HCT116 (cell line): ENCODE results near the gene RXRA. TPM values are rescaled to one million over a fixed set of nuclear protein-coding genes. Genes with fewer than 3 reads are reported as not detected.

ENCODE experiments used
- ATAC-seq: fragments of 200-7000 bp; cut with Tn5 transposase; 2 replicates; pipeline ENCODE4 v1.9.1; 2020; ENCODE audit warnings: mild to moderate bottlenecking, moderate library complexity
- BruUV-seq: library from RNA; stranded (reverse); fragments of 400-500 nt; replicated peaks from 2 replicates; lab custom pipeline; 2021; lab: Mats Ljungman, UMichigan
- CTCF ChIA-PET: fragments of 300-600 bp; sonication (Branson Sonifier 250); formaldehyde crosslinking; loops from one replicate; lab custom pipeline; 2021; ENCODE audit warnings: antibody characterized with exemption; lab: Charles Lee
- POLR2A ChIA-PET: fragments of 300-600, 350-600 bp; sonication (Branson Sonifier 250); formaldehyde crosslinking; loops from one replicate; lab custom pipeline; 2021; ENCODE audit warnings: antibody characterized with exemption; lab: Charles Lee
- RAD21 ChIA-PET, 2 experiments: fragments of 300-600 bp; sonication (Branson Sonifier 250); formaldehyde crosslinking; loops; one replicate each; lab custom pipeline; 2023; ENCODE audit warnings: low total read pairs in 2 of 2; ENCODE audit not compliant: uncharacterized antibody in 2 of 2, unreplicated experiment in 2 of 2, low non-redundant PET in 1 of 2; lab: Charles Lee
- DNase-seq: peaks from one replicate; pipeline ENCODE4 v3.0.0-alpha.2; 2010; ENCODE audit warnings: low read depth, low spot score
- H2AFZ ChIP-seq: fragments of 200-600 bp; shearing (Covaris generic), sonication (generic); 2 replicates; pipeline ENCODE4 v1.6.1; 2017; ENCODE audit warnings: low read depth, mixed run types, mixed read lengths, antibody characterized with exemption, low read length; ENCODE audit not compliant: poor library complexity, severe bottlenecking
- H3K27ac ChIP-seq: 2 replicates; pipeline ENCODE4 v1.5.1; 2012; ENCODE audit warnings: low read depth, low read length
- H3K27me3 ChIP-seq: fragments of 200-600 bp; sonication (generic); 2 replicates; pipeline ENCODE4 v1.6.1; 2016; ENCODE audit warnings: mixed run types, low read length, mixed read lengths; ENCODE audit not compliant: insufficient read depth
- H3K36me3 ChIP-seq, 2 experiments: fragments of 200-500 bp in 1 of 2; fragments of 200-600 bp in 1 of 2; sonication (Bioruptor generic) in 1 of 2; sonication (generic) in 1 of 2; 2 replicates each; pipeline versions ENCODE4 v1.5.1 to v1.6.1; 2014 to 2016; ENCODE audit warnings: low read length in 2 of 2, inconsistent platforms in 1 of 2, mixed read lengths in 1 of 2, mixed run types in 1 of 2; ENCODE audit not compliant: insufficient read depth in 2 of 2, control insufficient read depth in 1 of 2
- H3K4me1 ChIP-seq, 2 experiments: fragments of 200-600 bp in 1 of 2; sonication (generic) in 1 of 2; 2 replicates each; pipeline versions ENCODE4 v1.5.1 to v1.6.1; 2012 to 2017; ENCODE audit warnings: low read length in 2 of 2, inconsistent platforms in 1 of 2, mild to moderate bottlenecking in 1 of 2, mixed read lengths in 1 of 2, mixed run types in 1 of 2, moderate library complexity in 1 of 2; ENCODE audit not compliant: insufficient read depth in 2 of 2, control insufficient read depth in 1 of 2
- H3K4me2 ChIP-seq: fragments of 200-600 bp; sonication (generic); 2 replicates; pipeline ENCODE4 v1.6.1; 2017; ENCODE audit warnings: mixed run types, low read length, mixed read lengths
- H3K4me3 ChIP-seq, 2 experiments: fragments of 200-600 bp in 1 of 2; sonication (generic) in 1 of 2; replicated peaks in 1 of 2; 2 replicates each; pipeline ENCODE4 v1.5.1; 2011 to 2016; ENCODE audit warnings: low read length in 2 of 2, control low read depth in 1 of 2, low read depth in 1 of 2, mild to moderate bottlenecking in 1 of 2, mixed read lengths in 1 of 2, mixed run types in 1 of 2
- H3K79me2 ChIP-seq: fragments of 200-600 bp; sonication (generic); 2 replicates; pipeline ENCODE4 v1.6.1; 2017; ENCODE audit warnings: mild to moderate bottlenecking, mixed run types, low read length, moderate library complexity, mixed read lengths; ENCODE audit not compliant: insufficient read depth
- H3K9ac ChIP-seq: fragments of 200-600 bp; sonication (generic); 2 replicates; pipeline ENCODE4 v1.6.1; 2016; ENCODE audit warnings: low read length, mixed read lengths
- H3K9me2 ChIP-seq: fragments of 200-600 bp; sonication (generic), shearing (Covaris generic); 2 replicates; pipeline ENCODE4 v1.6.1; 2017; ENCODE audit warnings: mixed run types, mild to moderate bottlenecking, moderate library complexity; ENCODE audit not compliant: insufficient read depth
- H3K9me3 ChIP-seq, 2 experiments: fragments of 200-500 bp in 1 of 2; fragments of 200-600 bp in 1 of 2; sonication (Bioruptor generic) in 1 of 2; sonication (generic) in 1 of 2; 2 replicates each; pipeline ENCODE4 v1.6.1; 2014 to 2017; ENCODE audit warnings: low read length in 2 of 2, mixed read lengths in 2 of 2, inconsistent platforms in 1 of 2, low read depth in 1 of 2, mild to moderate bottlenecking in 1 of 2, mixed run types in 1 of 2, moderate library complexity in 1 of 2; ENCODE audit not compliant: control insufficient read depth in 1 of 2, insufficient read depth in 1 of 2
- H4K20me1 ChIP-seq: fragments of 200-600 bp; sonication (generic), shearing (Covaris generic); 2 replicates; pipeline ENCODE4 v1.6.1; 2017; ENCODE audit warnings: mixed run types, mild to moderate bottlenecking, moderate library complexity; ENCODE audit not compliant: insufficient read depth
- ATF3 ChIP-seq: IDR thresholded peaks from 2 replicates; pipeline ENCODE4 v1.6.1; 2012
- CEBPB ChIP-seq: IDR thresholded peaks from 2 replicates; pipeline ENCODE4 v1.6.1; 2012; ENCODE audit warnings: low read depth
- CTCF ChIP-seq, 3 experiments: fragments of 200-600 bp in 1 of 3; sonication (generic) in 1 of 3; IDR thresholded peaks in 2 of 3; conservative IDR thresholded peaks in 1 of 3; 2 replicates each; pipeline ENCODE4 v1.5.1; 2012 to 2017; ENCODE audit warnings: low read depth in 2 of 3, low read length in 2 of 3, antibody characterized with exemption in 1 of 3, borderline replicate concordance in 1 of 3, control low read depth in 1 of 3, mild to moderate bottlenecking in 1 of 3, mixed read lengths in 1 of 3, mixed run types in 1 of 3, moderate library complexity in 1 of 3; ENCODE audit not compliant: insufficient read depth in 1 of 3
- EGR1 ChIP-seq: IDR thresholded peaks from 2 replicates; pipeline ENCODE4 v1.6.1; 2012; ENCODE audit warnings: low read depth
- EZH2 ChIP-seq: fragments of 200-600 bp; sonication (generic); IDR thresholded peaks from 2 replicates; pipeline ENCODE4 v1.6.1; 2017; ENCODE audit warnings: antibody characterized with exemption, mixed run types
- EZH2phosphoT487 ChIP-seq: fragments of 200-600 bp; IDR thresholded peaks from 2 replicates; pipeline ENCODE4 v1.6.1; 2018; ENCODE audit warnings: antibody characterized with exemption, borderline replicate concordance
- FOSL1 ChIP-seq: IDR thresholded peaks from 2 replicates; pipeline ENCODE4 v1.6.1; 2012; ENCODE audit warnings: low read depth
- MAX ChIP-seq: IDR thresholded peaks from 2 replicates; pipeline ENCODE4 v1.6.1; 2012
- POLR2AphosphoS5 ChIP-seq: IDR thresholded peaks from 2 replicates; pipeline ENCODE4 v1.6.1; 2011; ENCODE audit warnings: mild to moderate bottlenecking, low read depth, low read length, moderate library complexity
- REST ChIP-seq: IDR thresholded peaks from 2 replicates; pipeline ENCODE4 v1.6.1; 2012; ENCODE audit warnings: low read depth
- SIN3A ChIP-seq: IDR thresholded peaks from 2 replicates; pipeline ENCODE4 v1.6.1; 2012; ENCODE audit warnings: low read depth
- SP1 ChIP-seq: IDR thresholded peaks from 2 replicates; pipeline ENCODE4 v1.6.1; 2012; ENCODE audit warnings: low read depth
- SRF ChIP-seq: IDR thresholded peaks from 2 replicates; pipeline ENCODE4 v1.6.1; 2012; ENCODE audit warnings: low read depth
- ZBTB33 ChIP-seq: IDR thresholded peaks from 2 replicates; pipeline ENCODE4 v1.6.1; 2011; ENCODE audit warnings: mild to moderate bottlenecking, low read length, moderate library complexity; ENCODE audit not compliant: insufficient replicate concordance; ENCODE audit errors: extremely low read depth
- ZNF274 ChIP-seq: fragments of 200-500 bp; sonication (Bioruptor generic); IDR thresholded peaks from 2 replicates; pipeline ENCODE4 v1.6.1; 2014; ENCODE audit warnings: mild to moderate bottlenecking, low read depth, low read length, inconsistent platforms
- intact Hi-C: fragments of 100-400 bp; cut with micrococcal nuclease; formaldehyde crosslinking; loops from 2 replicates; pipeline ENCODE4 v1.10.0; 2022
- total RNA-seq: library from RNA; stranded (reverse); gene quantifications from one replicate; pipeline ENCODE4 v1.2.1, GENCODE V29; 2021; ENCODE audit not compliant: unreplicated experiment

Gene RXRA
- total RNA-seq, 1 experiment from 2014 or later = 43.9 TPM

GRCh38 chr9:134486596-134486995 is 160.3 kb downstream of the RXRA start:
- 0 out of 2 replicates have a peak, but pooled peaks cover 3% of the 10 kb centered on the region for H3K27me3 ChIP-seq
- H3K4me1 ChIP-seq = no peaks in the 10 kb centered on the region
- no peaks in the 10 kb centered on the region for H4K20me1 ChIP-seq
- no peak overlapping the region for H3K27ac ChIP-seq
- no peaks in the 10 kb centered on the region for H3K9me3 ChIP-seq
- TF ChIP-seq EGR1 = no peak
- no peak for TF ChIP-seq MAX
- TF ChIP-seq REST = no peak
- TF ChIP-seq EZH2 = no peak
- no peak for TF ChIP-seq SIN3A
- no peak for TF ChIP-seq SP1
- TF ChIP-seq CEBPB = no peak
- TF ChIP-seq SRF = no peak
- TF ChIP-seq ZNF274 = no peak
- no peak for TF ChIP-seq ZBTB33
- TF ChIP-seq FOSL1 = no peak
- TF ChIP-seq ATF3 = no peak
- TF ChIP-seq POLR2AphosphoS5 = no peak
- TF ChIP-seq EZH2phosphoT487 = no peak
- no peak for TF ChIP-seq CTCF (IDR thresholded peaks at IDR 0.05 in 2 of 3, conservative IDR thresholded peaks at IDR 0.05 in 1 of 3; ENCODE audit: borderline replicate concordance in 1 of 3, insufficient read depth in 1 of 3, low read depth in 2 of 3, low read length in 2 of 3)
- TF ChIP-seq, all 23 proteins: peak for 0
- DNase-seq (no peak), ATAC-seq (no peak)
- Histone ChIP-seq H3K9me2 (no peaks in the 10 kb centered on the region), H2AFZ (no peak overlapping the region), H3K9ac (no peak overlapping the region), H3K4me2 (no peak overlapping the region), H3K79me2 (no peaks in the 10 kb centered on the region), H3K4me3 (no peak overlapping the region), H3K36me3 (no peaks in the 10 kb centered on the region)
- BruUV-seq = no TSS peak
- RAD21 ChIA-PET = no interaction called here
- POLR2A ChIA-PET = no interaction called here
- intact Hi-C loops = no loop called here
- CTCF ChIA-PET = no interaction called here
